ENCODE measurements around the gene MRPS12. TPM values are rescaled to one million over a fixed set of nuclear protein-coding genes. Genes with fewer than 3 reads are reported as not detected.

MRPS12 gene
- polyA plus RNA-seq, 3 donors, result 17.2 to 81.5 (median 73.0) TPM

- no peak overlapping the region for H3K4me2 ChIP-seq (replicated peaks; ENCODE audit: extremely low read depth, low read length, poor library complexity, severe bottlenecking)
- intact Hi-C loops (cut with micrococcal nuclease), result no loop called here
- TF ChIP-seq CTCF (IDR thresholded peaks at IDR 0.05), result no peak
- H3K9me3 Mint-ChIP-seq, result peaks cover 0 to 7% (median 0%) of the 10 kb centered on the region in 7 donors
- H2AFZ ChIP-seq (ENCODE audit: insufficient read depth, low read depth, low read length, poor library complexity, severe bottlenecking), result no peak overlapping the region
- no peak overlapping the region for H3K9ac ChIP-seq (ENCODE audit: insufficient read depth, low read length, poor library complexity, severe bottlenecking)
- no peaks in the 10 kb centered on the region for H3K4me1 ChIP-seq (ENCODE audit: control insufficient read depth in 1 of 2, insufficient read depth in 2 of 2, low read length in 2 of 2)
- no peaks in the 10 kb centered on the region for H3K79me2 ChIP-seq (ENCODE audit: insufficient read depth, low read length)
- H4K20me1 ChIP-seq (ENCODE audit: insufficient read depth, low read length), result no peaks in the 10 kb centered on the region
- no peaks in the 10 kb centered on the region for H3K36me3 ChIP-seq (replicated peaks in 1 of 2; ENCODE audit: control insufficient read depth in 1 of 2, insufficient read depth in 2 of 2, low read length in 2 of 2)
- no peaks in the 10 kb centered on the region for H3K36me3 Mint-ChIP-seq
- H3K4me3 ChIP-seq (replicated peaks in 1 of 3; ENCODE audit: low read depth in 2 of 3, low read length in 3 of 3), result no peak overlapping the region
- H3K4me1 Mint-ChIP-seq, result peaks cover 3% of the 10 kb centered on the region
- H3K27ac ChIP-seq (ENCODE audit: low read depth in 1 of 2, low read length in 2 of 2), result no peak overlapping the region
- no peak for DNase-seq
- no peaks in the 10 kb centered on the region for H3K9me3 ChIP-seq (replicated peaks in 1 of 2; ENCODE audit: control insufficient read depth in 1 of 2, insufficient read depth in 1 of 2, low read length in 2 of 2)
- peaks cover 3 to 9% (median 3%) of the 10 kb centered on the region in 3 donors for H3K27me3 Mint-ChIP-seq (ENCODE audit: low read depth in 3 of 3)
- 67% methylated on average over 1 of the region's 2 CpGs for WGBS (ENCODE audit: insufficient coverage)
- H3K27me3 ChIP-seq (ENCODE audit: control insufficient read depth in 2 of 2, insufficient read depth in 2 of 2, low read length in 2 of 2), result no peaks in the 10 kb centered on the region
- H3K27ac Mint-ChIP-seq, result no peak overlapping the region
- H3K4me3 Mint-ChIP-seq, result no peak overlapping the region
Measured at GRCh38 chr19:38958301-38958700, 27.6 kb downstream of the MRPS12 start.

GRCh38 chr19:38959618-38960017, 28.9 kb downstream of the MRPS12 start:
- Mint-ChIP-seq H3K4me3 (no peak overlapping the region), H3K27me3 (ENCODE audit: low read depth in 3 of 3) (peaks cover 3 to 6% (median 4%) of the 10 kb centered on the region in 3 donors), H3K9me3 (peaks cover 0 to 7% (median 0%) of the 10 kb centered on the region in 7 donors), H3K4me1 (peaks cover 3% of the 10 kb centered on the region), H3K36me3 (no peaks in the 10 kb centered on the region), H3K27ac (no peak overlapping the region)
- Histone ChIP-seq H3K9me3 (replicated peaks in 1 of 2; ENCODE audit: control insufficient read depth in 1 of 2, insufficient read depth in 1 of 2, low read length in 2 of 2) (no peaks in the 10 kb centered on the region), H3K4me1 (ENCODE audit: control insufficient read depth in 1 of 2, insufficient read depth in 2 of 2, low read length in 2 of 2) (no peaks in the 10 kb centered on the region), H3K27ac (ENCODE audit: low read depth in 1 of 2, low read length in 2 of 2) (no peak overlapping the region), H4K20me1 (ENCODE audit: insufficient read depth, low read length) (no peaks in the 10 kb centered on the region), H3K4me2 (replicated peaks; ENCODE audit: extremely low read depth, low read length, poor library complexity, severe bottlenecking) (no peak overlapping the region), H3K27me3 (ENCODE audit: control insufficient read depth in 2 of 2, insufficient read depth in 2 of 2, low read length in 2 of 2) (no peaks in the 10 kb centered on the region), H2AFZ (ENCODE audit: insufficient read depth, low read depth, low read length, poor library complexity, severe bottlenecking) (no peak overlapping the region), H3K36me3 (replicated peaks in 1 of 2; ENCODE audit: control insufficient read depth in 1 of 2, insufficient read depth in 2 of 2, low read length in 2 of 2) (no peaks in the 10 kb centered on the region), H3K79me2 (ENCODE audit: insufficient read depth, low read length) (no peaks in the 10 kb centered on the region), H3K4me3 (replicated peaks in 1 of 3; ENCODE audit: low read depth in 2 of 3, low read length in 3 of 3) (no peak overlapping the region), H3K9ac (ENCODE audit: insufficient read depth, low read length, poor library complexity, severe bottlenecking) (no peak overlapping the region)
- no peak for DNase-seq
- TF ChIP-seq CTCF (IDR thresholded peaks at IDR 0.05), result no peak
- WGBS (ENCODE audit: insufficient coverage), result no CpG with 5 or more reads among the region's 5 CpGs
- intact Hi-C loops (cut with micrococcal nuclease), result no loop called here
